NOMO-1 treated with DMSO at 0.1 percent for 48 hours (cell line): ENCODE measurements around the gene IRF2BP1.
"Not testable (repeated sequence)": the region's sequence is repeated elsewhere in the genome, so short reads cannot be mapped to it uniquely, and the experiment has no call there.

Experiments
- DNase-seq: peaks from one replicate; lab custom pipeline; 2025; ENCODE audit not compliant: unreplicated experiment; lab: John Stamatoyannopoulos, UW

The IRF2BP1 gene

GRCh38 chr19:45882652-45883585 lies 3.0 kb downstream of the IRF2BP1 start:
- peak; percentile 81 for DNase-seq

GRCh38 chr19:45881909-45882528 lies 3.9 kb downstream of the IRF2BP1 start:
- DNase-seq: no peak

- DNase-seq: no peak
Measured at GRCh38 chr19:45881082-45881908, 4.6 kb downstream of the IRF2BP1 start.

GRCh38 chr19:45879971-45880370 lies 6.0 kb downstream of the IRF2BP1 start:
- DNase-seq: no peak

GRCh38 chr19:45879055-45879454 lies 6.9 kb downstream of the IRF2BP1 start:
- no peak for DNase-seq

- DNase-seq: no peak
Measured at GRCh38 chr19:45878043-45878794, 7.7 kb downstream of the IRF2BP1 start.

GRCh38 chr19:45876411-45877197 lies 9.3 kb downstream of the IRF2BP1 start:
- no peak for DNase-seq

GRCh38 chr19:45876161-45876410 lies 9.9 kb downstream of the IRF2BP1 start:
- no peak for DNase-seq

GRCh38 chr19:45874620-45874966 lies 11.3 kb downstream of the IRF2BP1 start:
- DNase-seq: no peak

GRCh38 chr19:45873219-45873772 lies 12.6 kb downstream of the IRF2BP1 start:
- DNase-seq: no peak

- no peak for DNase-seq
Measured at GRCh38 chr19:45872095-45872919, 13.6 kb downstream of the IRF2BP1 start.

GRCh38 chr19:45870798-45871197 lies 15.1 kb downstream of the IRF2BP1 start:
- no peak for DNase-seq

- DNase-seq: not testable (repeated sequence)
Measured at GRCh38 chr19:45867241-45867640, 18.7 kb downstream of the IRF2BP1 start.

GRCh38 chr19:45866400-45867176 lies 19.4 kb downstream of the IRF2BP1 start:
- no peak for DNase-seq

GRCh38 chr19:45865269-45865948 lies 20.5 kb downstream of the IRF2BP1 start:
- DNase-seq: no peak

GRCh38 chr19:45864629-45865082 lies 21.3 kb downstream of the IRF2BP1 start:
- no peak for DNase-seq

GRCh38 chr19:45863840-45864628 lies 21.9 kb downstream of the IRF2BP1 start, which contains the start of gene FOXA3:
Gene FOXA3 (plus strand): TSS chr19:45864326. CDS start chr19:45864457, 131 bp downstream.
- DNase-seq: peak; percentile 13
